HepG2 (cell line): ENCODE data around the gene NCKAP5L. TPM values are rescaled to one million over a fixed set of nuclear protein-coding genes. Genes with fewer than 3 reads are reported as not detected.

ENCODE experiments used
- HDAC2 ChIP-seq: sonication (generic); formaldehyde crosslinking; IDR thresholded peaks from 2 replicates; pipeline ENCODE4 v1.4.0; 2020; ENCODE audit warnings: missing genetic modification reagents
- JUND ChIP-seq: sonication (generic); formaldehyde crosslinking; IDR thresholded peaks from 2 replicates; pipeline ENCODE4 v1.8.0; 2022; ENCODE audit warnings: mild to moderate bottlenecking, missing genetic modification reagents
- KDM6A ChIP-seq: IDR thresholded peaks from 2 replicates; pipeline ENCODE4 v1.6.1; 2016; ENCODE audit warnings: low read depth
- MAF1 ChIP-seq: sonication (generic); formaldehyde crosslinking; IDR thresholded peaks from 2 replicates; pipeline ENCODE4 v1.5.0; 2020; ENCODE audit warnings: missing genetic modification reagents, borderline replicate concordance
- MXD1 ChIP-seq: sonication (generic); formaldehyde crosslinking; IDR thresholded peaks from 2 replicates; pipeline ENCODE4 v1.4.0; 2020; ENCODE audit warnings: mild to moderate bottlenecking, missing genetic modification reagents
- NAIF1 ChIP-seq: sonication (generic); formaldehyde crosslinking; IDR thresholded peaks from 2 replicates; pipeline ENCODE4 v1.5.0; 2020; ENCODE audit warnings: mild to moderate bottlenecking, missing genetic modification reagents, borderline replicate concordance
- ZNF367 ChIP-seq: sonication (generic); formaldehyde crosslinking; IDR thresholded peaks from 2 replicates; pipeline ENCODE4 v1.4.0; 2020; ENCODE audit warnings: missing genetic modification reagents, borderline replicate concordance
- ZNF407 ChIP-seq: sonication (generic); formaldehyde crosslinking; IDR thresholded peaks from one replicate; pipeline ENCODE4 v1.5.1; 2020; ENCODE audit warnings: mild to moderate bottlenecking, missing genetic modification reagents; ENCODE audit errors: not compliant biosample characterization
- ZNF605 ChIP-seq: sonication (generic); formaldehyde crosslinking; IDR thresholded peaks from 2 replicates; pipeline ENCODE4 v1.8.0; 2022; ENCODE audit warnings: mild to moderate bottlenecking, missing genetic modification reagents
- ZNF724P ChIP-seq: sonication (generic); formaldehyde crosslinking; IDR thresholded peaks from 2 replicates; pipeline ENCODE4 v1.8.0; 2022; ENCODE audit warnings: missing genetic modification reagents, borderline replicate concordance
- ZNF883 ChIP-seq: sonication (generic); formaldehyde crosslinking; IDR thresholded peaks from 2 replicates; pipeline ENCODE4 v1.5.1; 2020; ENCODE audit warnings: mild to moderate bottlenecking, missing genetic modification reagents; ENCODE audit errors: not compliant biosample characterization
- polyA plus RNA-seq, 8 experiments: library from polyadenylated mRNA; depleted of rRNA in 3 of 8; stranded (reverse) in 7 of 8; unstranded in 1 of 8; fragments of >200 nt; fragmentation: Illumina TruSeq in 4 of 8; extraction: Trizol in 4 of 8; gene quantifications; 2 replicates each; pipeline versions ENCODE4 v1.2.1 to v1.2.3, GENCODE V29; 2011 to 2016; ENCODE audit warnings: low read depth in 4 of 8, missing spikeins in 1 of 8, mixed read lengths in 1 of 8; ENCODE audit not compliant: insufficient read depth in 1 of 8
- total RNA-seq, 5 experiments: library from RNA; depleted of rRNA; stranded (reverse); fragments of >200 nt; fragmentation: Illumina TruSeq; extraction: Trizol; gene quantifications; 2 replicates each; pipeline ENCODE4 v1.2.3, GENCODE V29; 2016; ENCODE audit warnings: low read depth in 1 of 5
- TF ChIP-seq, protein P1 (sequence below): IDR thresholded peaks from 2 replicates; pipeline ENCODE4 v1.6.1; 2016; ENCODE audit warnings: low read depth
- TF ChIP-seq, protein P2 (sequence below): sonication (generic); formaldehyde crosslinking; conservative IDR thresholded peaks from 2 replicates; pipeline ENCODE4 v1.4.0; 2020; ENCODE audit warnings: mild to moderate bottlenecking, missing genetic modification reagents, moderate library complexity

NCKAP5L gene
- total and polyA plus RNA-seq, 2 of the 13 experiments (the other 11 are each of a cell fraction or from before 2014, with no cell fraction given) = 4.1 to 9.0 TPM

DNA sequence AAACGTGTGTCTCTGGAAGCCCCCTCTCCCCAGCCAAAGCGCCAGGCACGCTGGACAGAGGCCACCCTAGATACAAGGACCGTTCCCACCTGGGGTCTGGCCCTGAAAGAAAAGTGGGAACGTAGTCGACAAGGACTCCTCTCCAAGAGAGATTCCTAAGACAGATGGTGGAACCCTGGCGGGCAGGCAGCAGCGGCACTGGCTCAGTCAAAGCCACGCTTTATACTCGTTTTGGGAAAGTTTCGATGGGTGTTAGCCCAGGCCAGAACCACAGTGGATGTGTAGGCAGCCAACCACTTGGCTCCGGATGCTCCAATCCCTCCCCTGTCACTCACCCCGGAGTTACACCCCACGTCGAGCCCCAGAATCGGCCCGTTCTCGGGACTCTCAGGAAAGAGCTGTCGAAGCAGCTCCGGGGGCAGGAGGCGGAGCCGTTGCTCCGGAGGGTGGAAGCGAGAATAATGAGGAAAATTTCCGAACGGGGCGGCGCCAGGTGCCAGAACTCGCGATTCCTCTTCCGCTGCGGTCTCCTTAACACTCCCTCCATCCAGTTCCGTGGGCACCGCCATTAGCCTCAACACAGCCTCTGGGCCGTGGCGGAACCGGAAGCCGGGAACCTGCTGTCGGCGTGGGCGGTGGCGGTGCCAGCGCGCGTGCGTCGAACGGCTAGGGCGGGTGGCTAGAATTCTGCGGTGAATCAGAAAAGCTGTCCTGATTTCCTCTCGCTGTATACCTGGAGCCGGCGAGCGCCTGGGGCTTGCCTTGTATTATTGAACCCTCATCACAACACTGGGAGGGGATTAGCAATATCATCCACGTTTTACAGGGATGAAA, 14.5 kb upstream of the NCKAP5L start, which contains the start of gene BCDIN3D (continued):
- TF ChIP-seq ZNF724P (CRISPR knock-in tag) = no peak; the same call in none of the 2 replicates
- TF ChIP-seq ZNF367 (CRISPR knock-in tag) = 0 out of 2 replicates have a peak, but pooled peaks have one; percentile 32
- no peak for TF ChIP-seq KDM6A (CRISPR knock-in tag)
- no peak for TF ChIP-seq ZNF883
- peak; percentile 51; the same call in 1 of the 2 replicates for TF ChIP-seq MAF1 (CRISPR knock-in tag)
- peak; percentile 92 for TF ChIP-seq ZNF605 (CRISPR knock-in tag)
- TF ChIP-seq, protein P1, sequence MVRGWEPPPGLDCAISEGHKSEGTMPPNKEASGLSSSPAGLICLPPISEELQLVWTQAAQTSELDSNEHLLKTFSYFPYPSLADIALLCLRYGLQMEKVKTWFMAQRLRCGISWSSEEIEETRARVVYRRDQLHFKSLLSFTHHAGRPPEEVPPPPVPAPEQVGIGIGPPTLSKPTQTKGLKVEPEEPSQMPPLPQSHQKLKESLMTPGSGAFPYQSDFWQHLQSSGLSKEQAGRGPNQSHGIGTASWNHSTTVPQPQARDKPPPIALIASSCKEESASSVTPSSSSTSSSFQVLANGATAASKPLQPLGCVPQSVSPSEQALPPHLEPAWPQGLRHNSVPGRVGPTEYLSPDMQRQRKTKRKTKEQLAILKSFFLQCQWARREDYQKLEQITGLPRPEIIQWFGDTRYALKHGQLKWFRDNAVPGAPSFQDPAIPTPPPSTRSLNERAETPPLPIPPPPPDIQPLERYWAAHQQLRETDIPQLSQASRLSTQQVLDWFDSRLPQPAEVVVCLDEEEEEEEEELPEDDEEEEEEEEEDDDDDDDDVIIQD = no peak
- 0 out of 2 replicates have a peak, but pooled peaks have one; percentile 20 for TF ChIP-seq HDAC2 (CRISPR knock-in tag)
- TF ChIP-seq MXD1 (CRISPR knock-in tag) = peak; percentile 67
- TF ChIP-seq NAIF1 = 0 out of 2 replicates have a peak, but pooled peaks have one; percentile 64
- TF ChIP-seq, protein P2, sequence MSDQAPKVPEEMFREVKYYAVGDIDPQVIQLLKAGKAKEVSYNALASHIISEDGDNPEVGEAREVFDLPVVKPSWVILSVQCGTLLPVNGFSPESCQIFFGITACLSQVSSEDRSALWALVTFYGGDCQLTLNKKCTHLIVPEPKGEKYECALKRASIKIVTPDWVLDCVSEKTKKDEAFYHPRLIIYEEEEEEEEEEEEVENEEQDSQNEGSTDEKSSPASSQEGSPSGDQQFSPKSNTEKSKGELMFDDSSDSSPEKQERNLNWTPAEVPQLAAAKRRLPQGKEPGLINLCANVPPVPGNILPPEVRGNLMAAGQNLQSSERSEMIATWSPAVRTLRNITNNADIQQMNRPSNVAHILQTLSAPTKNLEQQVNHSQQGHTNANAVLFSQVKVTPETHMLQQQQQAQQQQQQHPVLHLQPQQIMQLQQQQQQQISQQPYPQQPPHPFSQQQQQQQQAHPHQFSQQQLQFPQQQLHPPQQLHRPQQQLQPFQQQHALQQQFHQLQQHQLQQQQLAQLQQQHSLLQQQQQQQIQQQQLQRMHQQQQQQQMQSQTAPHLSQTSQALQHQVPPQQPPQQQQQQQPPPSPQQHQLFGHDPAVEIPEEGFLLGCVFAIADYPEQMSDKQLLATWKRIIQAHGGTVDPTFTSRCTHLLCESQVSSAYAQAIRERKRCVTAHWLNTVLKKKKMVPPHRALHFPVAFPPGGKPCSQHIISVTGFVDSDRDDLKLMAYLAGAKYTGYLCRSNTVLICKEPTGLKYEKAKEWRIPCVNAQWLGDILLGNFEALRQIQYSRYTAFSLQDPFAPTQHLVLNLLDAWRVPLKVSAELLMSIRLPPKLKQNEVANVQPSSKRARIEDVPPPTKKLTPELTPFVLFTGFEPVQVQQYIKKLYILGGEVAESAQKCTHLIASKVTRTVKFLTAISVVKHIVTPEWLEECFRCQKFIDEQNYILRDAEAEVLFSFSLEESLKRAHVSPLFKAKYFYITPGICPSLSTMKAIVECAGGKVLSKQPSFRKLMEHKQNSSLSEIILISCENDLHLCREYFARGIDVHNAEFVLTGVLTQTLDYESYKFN (CRISPR knock-in tag) = no peak; the same call in 1 of the 2 replicates
- TF ChIP-seq ZNF407 = no peak
- TF ChIP-seq JUND (CRISPR knock-in tag) = 0 out of 2 replicates have a peak, but pooled peaks have one; percentile 45
